Ovary (tissue), 3 donors: ENCODE results near the gene SBF2.

ENCODE experiments used
- POLR2A ChIP-seq: fragments of 450-650 bp; IDR thresholded peaks from one replicate; pipeline ENCODE4 v1.6.1; 2017; ENCODE audit warnings: antibody characterized with exemption, mild to moderate bottlenecking, moderate library complexity
- TF ChIP-seq, protein P1 (sequence below), 3 donors: fragments of 450-650 bp in 2 of 3; fragments of 200-600 bp in 1 of 3; IDR thresholded peaks; one replicate each; pipeline versions ENCODE4 v1.5.1 to v1.8.0; 2016 to 2022; ENCODE audit warnings: antibody characterized with exemption in 3 of 3, mild to moderate bottlenecking in 1 of 3
- donor health status: DM: no; HTN: no; CAD: no.

DNA sequence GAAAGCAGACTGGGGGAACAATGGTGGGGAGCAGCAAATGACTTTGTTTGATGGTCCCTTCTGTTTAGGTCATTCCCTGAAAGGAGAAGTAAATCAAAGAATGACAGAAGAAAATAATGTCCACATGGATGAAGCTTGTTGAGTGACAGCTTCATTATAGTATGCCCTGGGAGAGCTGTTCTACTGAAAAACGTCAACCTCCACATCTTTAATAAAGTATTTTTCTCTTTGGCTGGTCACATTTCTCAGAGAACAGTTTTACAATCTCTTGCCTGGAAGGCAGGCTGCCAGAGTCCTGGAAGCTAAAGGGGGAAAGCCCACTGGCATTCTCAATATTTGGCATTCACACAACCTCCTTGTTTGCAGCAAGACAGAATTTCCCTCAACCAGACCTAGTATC, 342.2 kb downstream of the SBF2 start:
- TF ChIP-seq, protein P1, sequence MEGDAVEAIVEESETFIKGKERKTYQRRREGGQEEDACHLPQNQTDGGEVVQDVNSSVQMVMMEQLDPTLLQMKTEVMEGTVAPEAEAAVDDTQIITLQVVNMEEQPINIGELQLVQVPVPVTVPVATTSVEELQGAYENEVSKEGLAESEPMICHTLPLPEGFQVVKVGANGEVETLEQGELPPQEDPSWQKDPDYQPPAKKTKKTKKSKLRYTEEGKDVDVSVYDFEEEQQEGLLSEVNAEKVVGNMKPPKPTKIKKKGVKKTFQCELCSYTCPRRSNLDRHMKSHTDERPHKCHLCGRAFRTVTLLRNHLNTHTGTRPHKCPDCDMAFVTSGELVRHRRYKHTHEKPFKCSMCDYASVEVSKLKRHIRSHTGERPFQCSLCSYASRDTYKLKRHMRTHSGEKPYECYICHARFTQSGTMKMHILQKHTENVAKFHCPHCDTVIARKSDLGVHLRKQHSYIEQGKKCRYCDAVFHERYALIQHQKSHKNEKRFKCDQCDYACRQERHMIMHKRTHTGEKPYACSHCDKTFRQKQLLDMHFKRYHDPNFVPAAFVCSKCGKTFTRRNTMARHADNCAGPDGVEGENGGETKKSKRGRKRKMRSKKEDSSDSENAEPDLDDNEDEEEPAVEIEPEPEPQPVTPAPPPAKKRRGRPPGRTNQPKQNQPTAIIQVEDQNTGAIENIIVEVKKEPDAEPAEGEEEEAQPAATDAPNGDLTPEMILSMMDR (IDR thresholded peaks at IDR 0.05): no peak
- TF ChIP-seq POLR2A: no peak
